Thyroid gland (tissue), 4 donors: Measurements from ENCODE around the gene FKBP9.

ENCODE experiments used
- POLR2A ChIP-seq, 2 donors: fragments of 450-650 bp; IDR thresholded peaks; one replicate each; pipeline ENCODE4 v1.6.1; 2017; ENCODE audit warnings: antibody characterized with exemption in 2 of 2, mild to moderate bottlenecking in 2 of 2, moderate library complexity in 1 of 2
- TF ChIP-seq, protein P1 (sequence below), 6 experiments: fragments of 200-600 bp in 3 of 6; fragments of 450-650 bp in 3 of 6; sonication (generic) in 3 of 6; IDR thresholded peaks; one replicate each; pipeline ENCODE4 v1.5.1; 2016 to 2019; ENCODE audit warnings: antibody characterized with exemption in 6 of 6, mild to moderate bottlenecking in 2 of 6, inconsistent platforms in 1 of 6, moderate library complexity in 1 of 6

DNA sequence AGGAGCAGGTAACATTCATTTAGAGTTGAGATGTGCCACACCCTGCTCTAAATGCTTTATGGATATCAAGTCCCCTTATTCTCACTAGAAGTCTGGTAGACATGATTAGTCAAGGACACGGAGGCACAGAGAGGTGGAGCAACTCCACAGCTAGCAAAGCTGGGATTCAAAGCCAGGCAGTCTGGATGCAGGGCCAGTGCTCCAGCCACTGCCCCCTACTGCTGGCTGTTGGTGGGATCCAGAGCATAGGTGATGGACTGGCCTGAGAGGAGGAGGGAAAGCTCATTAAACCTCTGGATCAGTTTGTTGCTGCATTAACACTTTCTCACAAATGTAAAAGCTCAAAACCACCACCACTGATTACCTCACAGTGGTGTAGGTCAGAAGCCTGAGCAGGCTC is 43.1 kb upstream of the FKBP9 start:
- TF ChIP-seq, protein P1, sequence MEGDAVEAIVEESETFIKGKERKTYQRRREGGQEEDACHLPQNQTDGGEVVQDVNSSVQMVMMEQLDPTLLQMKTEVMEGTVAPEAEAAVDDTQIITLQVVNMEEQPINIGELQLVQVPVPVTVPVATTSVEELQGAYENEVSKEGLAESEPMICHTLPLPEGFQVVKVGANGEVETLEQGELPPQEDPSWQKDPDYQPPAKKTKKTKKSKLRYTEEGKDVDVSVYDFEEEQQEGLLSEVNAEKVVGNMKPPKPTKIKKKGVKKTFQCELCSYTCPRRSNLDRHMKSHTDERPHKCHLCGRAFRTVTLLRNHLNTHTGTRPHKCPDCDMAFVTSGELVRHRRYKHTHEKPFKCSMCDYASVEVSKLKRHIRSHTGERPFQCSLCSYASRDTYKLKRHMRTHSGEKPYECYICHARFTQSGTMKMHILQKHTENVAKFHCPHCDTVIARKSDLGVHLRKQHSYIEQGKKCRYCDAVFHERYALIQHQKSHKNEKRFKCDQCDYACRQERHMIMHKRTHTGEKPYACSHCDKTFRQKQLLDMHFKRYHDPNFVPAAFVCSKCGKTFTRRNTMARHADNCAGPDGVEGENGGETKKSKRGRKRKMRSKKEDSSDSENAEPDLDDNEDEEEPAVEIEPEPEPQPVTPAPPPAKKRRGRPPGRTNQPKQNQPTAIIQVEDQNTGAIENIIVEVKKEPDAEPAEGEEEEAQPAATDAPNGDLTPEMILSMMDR (IDR thresholded peaks at IDR 0.05) = no peak
- no peak for TF ChIP-seq POLR2A (IDR thresholded peaks at IDR 0.05)
